Measurements from ENCODE around the gene UFC1. TPM values are rescaled to one million over a fixed set of nuclear protein-coding genes. Genes with fewer than 3 reads are reported as not detected.

The UFC1 gene
- total RNA-seq, 2 experiments from 2014 or later, result 103 to 113 TPM

Other genes with a start within 250 kb of the UFC1 start
- gene ITLN2, start 199.2 kb upstream of the UFC1 start, total RNA-seq, result not detected
- gene F11R, start 132.8 kb upstream of the UFC1 start, total RNA-seq, result 10 to 100 TPM; 13.9 to 16.2 TPM
- 10 to 100 TPM; 56.1 to 63.8 TPM for gene TSTD1, start 115.0 kb upstream of the UFC1 start, total RNA-seq
- gene USF1, start 108.0 kb upstream of the UFC1 start, total RNA-seq, result 10 to 100 TPM; 67.4 to 68.0 TPM
- 100 to 1,000 TPM; 331 to 339 TPM for gene ARHGAP30, start 84.1 kb upstream of the UFC1 start, total RNA-seq
- not detected for gene NECTIN4, start 64.4 kb upstream of the UFC1 start, total RNA-seq
- 1 to 10 TPM; 1.2 TPM for gene KLHDC9, start 55.6 kb upstream of the UFC1 start, total RNA-seq
- 10 to 100 TPM; 76.6 to 78.8 TPM for gene PFDN2, start 35.9 kb upstream of the UFC1 start, total RNA-seq
- gene NIT1, start 35.9 kb upstream of the UFC1 start, total RNA-seq, result 10 to 100 TPM; 50.8 to 51.5 TPM
- gene DEDD, start 21.3 kb upstream of the UFC1 start, total RNA-seq, result 10 to 100 TPM; 38.2 to 40.0 TPM
- 10 to 100 TPM; 32.5 to 34.8 TPM for gene USP21, start 5.5 kb downstream of the UFC1 start, total RNA-seq
- 10 to 100 TPM; 32.9 to 33.2 TPM for gene PPOX, start 12.4 kb downstream of the UFC1 start, total RNA-seq
- gene B4GALT3, start 23.5 kb downstream of the UFC1 start, total RNA-seq, result 10 to 100 TPM; 55.0 to 56.7 TPM
- gene ADAMTS4, start 45.1 kb downstream of the UFC1 start, total RNA-seq, result 1 to 10 TPM in 1 of 2 experiments, under 1 TPM in 1; 0.83 to 1.2 TPM
- gene NDUFS2, start 48.4 kb downstream of the UFC1 start, total RNA-seq, result 10 to 100 TPM; 83.0 to 87.3 TPM
- 1 to 10 TPM; 1.1 to 1.3 TPM for gene FCER1G, start 61.3 kb downstream of the UFC1 start, total RNA-seq
- not detected for gene APOA2, start 69.7 kb downstream of the UFC1 start, total RNA-seq
- gene TOMM40L, start 72.1 kb downstream of the UFC1 start, total RNA-seq, result 10 to 100 TPM; 17.4 to 18.1 TPM
- gene NR1I3, start 84.2 kb downstream of the UFC1 start, total RNA-seq, result not detected
- under 1 TPM in 1 of 2 experiments, not detected in 1; 0.28 TPM for gene PCP4L1, start 104.8 kb downstream of the UFC1 start, total RNA-seq
- gene MPZ, start 156.0 kb downstream of the UFC1 start, total RNA-seq, result 1 to 10 TPM; 5.9 to 8.1 TPM
- 100 to 1,000 TPM; 172 to 173 TPM for gene SDHC, start 160.4 kb downstream of the UFC1 start, total RNA-seq
- gene CFAP126, start 213.9 kb downstream of the UFC1 start, total RNA-seq, result not detected